Measurements from ENCODE around the gene PDZD4.

The PDZD4 gene

GRCh38 chrX:153871946-153872878 lies 41.9 kb upstream of the PDZD4 start:
- DNase-seq (ENCODE audit: low spot score in 2 of 2): no peak
- H3K9me3 Mint-ChIP-seq: no peaks in the 10 kb centered on the region
- H3K27ac Mint-ChIP-seq (ENCODE audit: low read depth): no peak overlapping the region
- no peak for ATAC-seq (replicated peaks; ENCODE audit: extremely low read depth, poor library complexity, severe bottlenecking)
- peaks cover 6% of the 10 kb centered on the region for H3K27me3 Mint-ChIP-seq
- no peak overlapping the region for H3K4me3 Mint-ChIP-seq
- H3K36me3 Mint-ChIP-seq (ENCODE audit: insufficient read depth): peaks cover 10% of the 10 kb centered on the region
- peaks cover 9% of the 10 kb centered on the region for H3K4me1 Mint-ChIP-seq

- Mint-ChIP-seq H3K27me3 (peaks cover 5% of the 10 kb centered on the region), H3K36me3 (ENCODE audit: insufficient read depth) (peaks cover 10% of the 10 kb centered on the region), H3K4me1 (peaks cover 9% of the 10 kb centered on the region), H3K4me3 (no peak overlapping the region), H3K9me3 (no peaks in the 10 kb centered on the region), H3K27ac (ENCODE audit: low read depth) (no peak overlapping the region)
- no peak for ATAC-seq (replicated peaks; ENCODE audit: extremely low read depth, poor library complexity, severe bottlenecking)
- no peak for DNase-seq (ENCODE audit: low spot score in 2 of 2)
These were observed 41.1 kb upstream of the PDZD4 start for GRCh38 chrX:153871451-153871850.

- DNase-seq (ENCODE audit: low spot score in 2 of 2): no peak
- H3K36me3 Mint-ChIP-seq (ENCODE audit: insufficient read depth): peaks cover 8% of the 10 kb centered on the region
- no peak overlapping the region for H3K27ac Mint-ChIP-seq (ENCODE audit: low read depth)
- no peaks in the 10 kb centered on the region for H3K9me3 Mint-ChIP-seq
- no peaks in the 10 kb centered on the region for H3K27me3 Mint-ChIP-seq
- no peak overlapping the region for H3K4me3 Mint-ChIP-seq
- H3K4me1 Mint-ChIP-seq: peaks cover 9% of the 10 kb centered on the region
- no peak for ATAC-seq (replicated peaks; ENCODE audit: extremely low read depth, poor library complexity, severe bottlenecking)
These were observed 40.5 kb upstream of the PDZD4 start for GRCh38 chrX:153870791-153871360.

GRCh38 chrX:153870288-153870690 lies 39.9 kb upstream of the PDZD4 start:
- peaks cover 5% of the 10 kb centered on the region for H3K36me3 Mint-ChIP-seq (ENCODE audit: insufficient read depth)
- no peak overlapping the region for H3K27ac Mint-ChIP-seq (ENCODE audit: low read depth)
- ATAC-seq (replicated peaks; ENCODE audit: extremely low read depth, poor library complexity, severe bottlenecking) (no peak), DNase-seq (ENCODE audit: low spot score in 2 of 2) (no peak)
- H3K9me3 Mint-ChIP-seq: no peaks in the 10 kb centered on the region
- peaks cover 9% of the 10 kb centered on the region for H3K4me1 Mint-ChIP-seq
- H3K4me3 Mint-ChIP-seq: no peak overlapping the region
- H3K27me3 Mint-ChIP-seq: no peaks in the 10 kb centered on the region

- no peaks in the 10 kb centered on the region for H3K9me3 Mint-ChIP-seq
- H3K36me3 Mint-ChIP-seq (ENCODE audit: insufficient read depth): peaks cover 3% of the 10 kb centered on the region
- peaks cover 3% of the 10 kb centered on the region for H3K4me1 Mint-ChIP-seq
- H3K4me3 Mint-ChIP-seq: no peak overlapping the region
- no peak for ATAC-seq (replicated peaks; ENCODE audit: extremely low read depth, poor library complexity, severe bottlenecking)
- H3K27me3 Mint-ChIP-seq: no peaks in the 10 kb centered on the region
- no peak for DNase-seq (ENCODE audit: low spot score in 2 of 2)
- no peak overlapping the region for H3K27ac Mint-ChIP-seq (ENCODE audit: low read depth)
These were observed 39.3 kb upstream of the PDZD4 start for GRCh38 chrX:153869473-153870287.

- H3K27ac Mint-ChIP-seq (ENCODE audit: low read depth): no peak overlapping the region
- H3K36me3 Mint-ChIP-seq (ENCODE audit: insufficient read depth): peaks cover 2% of the 10 kb centered on the region
- DNase-seq (ENCODE audit: low spot score in 2 of 2) (no peak), ATAC-seq (replicated peaks; ENCODE audit: extremely low read depth, poor library complexity, severe bottlenecking) (no peak)
- no peak overlapping the region for H3K4me3 Mint-ChIP-seq
- H3K27me3 Mint-ChIP-seq: no peaks in the 10 kb centered on the region
- H3K4me1 Mint-ChIP-seq: no peaks in the 10 kb centered on the region
- H3K9me3 Mint-ChIP-seq: no peaks in the 10 kb centered on the region
These were observed 38.5 kb upstream of the PDZD4 start for GRCh38 chrX:153868576-153869472.

GRCh38 chrX:153867671-153868070 lies 37.3 kb upstream of the PDZD4 start:
- no peak for ATAC-seq (replicated peaks; ENCODE audit: extremely low read depth, poor library complexity, severe bottlenecking)
- Mint-ChIP-seq H3K36me3 (ENCODE audit: insufficient read depth) (no peaks in the 10 kb centered on the region), H3K27me3 (no peaks in the 10 kb centered on the region), H3K27ac (ENCODE audit: low read depth) (no peak overlapping the region), H3K4me1 (no peaks in the 10 kb centered on the region), H3K9me3 (no peaks in the 10 kb centered on the region), H3K4me3 (no peak overlapping the region)
- no peak for DNase-seq (ENCODE audit: low spot score in 2 of 2)

- DNase-seq (ENCODE audit: low spot score in 2 of 2) (no peak), ATAC-seq (replicated peaks; ENCODE audit: extremely low read depth, poor library complexity, severe bottlenecking) (no peak)
- Mint-ChIP-seq H3K4me3 (no peak overlapping the region), H3K27me3 (no peaks in the 10 kb centered on the region), H3K9me3 (no peaks in the 10 kb centered on the region), H3K36me3 (ENCODE audit: insufficient read depth) (no peaks in the 10 kb centered on the region), H3K27ac (ENCODE audit: low read depth) (no peak overlapping the region), H3K4me1 (no peaks in the 10 kb centered on the region)
These were observed 36.8 kb upstream of the PDZD4 start for GRCh38 chrX:153867139-153867538.

GRCh38 chrX:153866302-153867019 lies 36.1 kb upstream of the PDZD4 start:
- ATAC-seq (replicated peaks; ENCODE audit: extremely low read depth, poor library complexity, severe bottlenecking): no peak
- no peaks in the 10 kb centered on the region for H3K36me3 Mint-ChIP-seq (ENCODE audit: insufficient read depth)
- H3K4me1 Mint-ChIP-seq: no peaks in the 10 kb centered on the region
- no peaks in the 10 kb centered on the region for H3K9me3 Mint-ChIP-seq
- no peak overlapping the region for H3K27ac Mint-ChIP-seq (ENCODE audit: low read depth)
- H3K4me3 Mint-ChIP-seq: no peak overlapping the region
- no peak for DNase-seq (ENCODE audit: low spot score in 2 of 2)
- no peaks in the 10 kb centered on the region for H3K27me3 Mint-ChIP-seq

- Mint-ChIP-seq H3K27ac (ENCODE audit: low read depth) (no peak overlapping the region), H3K27me3 (no peaks in the 10 kb centered on the region), H3K4me3 (no peak overlapping the region), H3K9me3 (no peaks in the 10 kb centered on the region), H3K4me1 (no peaks in the 10 kb centered on the region), H3K36me3 (ENCODE audit: insufficient read depth) (no peaks in the 10 kb centered on the region)
- DNase-seq (ENCODE audit: low spot score in 2 of 2) (no peak), ATAC-seq (replicated peaks; ENCODE audit: extremely low read depth, poor library complexity, severe bottlenecking) (no peak)
These were observed 35.3 kb upstream of the PDZD4 start for GRCh38 chrX:153865685-153866084.

GRCh38 chrX:153865321-153865580 lies 34.9 kb upstream of the PDZD4 start:
- Mint-ChIP-seq H3K27me3 (no peaks in the 10 kb centered on the region), H3K4me1 (no peaks in the 10 kb centered on the region), H3K9me3 (no peaks in the 10 kb centered on the region), H3K4me3 (no peak overlapping the region), H3K36me3 (ENCODE audit: insufficient read depth) (no peaks in the 10 kb centered on the region), H3K27ac (ENCODE audit: low read depth) (no peak overlapping the region)
- ATAC-seq (replicated peaks; ENCODE audit: extremely low read depth, poor library complexity, severe bottlenecking) (no peak), DNase-seq (ENCODE audit: low spot score in 2 of 2) (no peak)
